GM10266 (cell line): ENCODE data around the gene MCTP1.

Source experiments
- DNase-seq: peaks from one replicate; pipeline ENCODE4 v3.0.0; 2012; ENCODE audit errors: extremely low spot score
- TF ChIP-seq, protein P1 (sequence below): IDR thresholded peaks from 2 replicates; pipeline ENCODE4 v1.5.1; 2012; ENCODE audit warnings: mild to moderate bottlenecking, low read depth; ENCODE audit not compliant: control insufficient read depth, insufficient read depth; ENCODE audit errors: missing control alignments

MCTP1 gene

DNA sequence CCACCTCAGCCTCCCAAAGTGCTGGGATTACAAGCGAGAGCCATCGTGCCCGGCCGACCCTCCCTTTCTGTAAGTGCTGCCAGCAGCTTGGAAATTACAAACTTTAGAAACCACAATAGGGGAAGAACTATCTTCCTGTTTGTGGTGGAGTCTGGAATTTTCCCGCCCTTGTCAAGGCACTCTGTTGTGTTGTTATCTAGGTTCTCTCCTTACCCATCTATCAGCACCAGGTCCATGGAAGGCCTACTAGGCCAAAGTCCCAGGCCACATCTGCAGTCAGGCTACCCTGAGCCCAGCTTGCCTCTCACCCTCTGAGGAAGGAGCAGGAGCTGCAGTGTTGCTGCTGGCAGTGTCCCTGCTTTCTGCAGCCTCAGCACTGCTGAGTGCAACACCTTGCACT is 214.9 kb downstream of the MCTP1 start:
- no peak for DNase-seq
- TF ChIP-seq, protein P1, sequence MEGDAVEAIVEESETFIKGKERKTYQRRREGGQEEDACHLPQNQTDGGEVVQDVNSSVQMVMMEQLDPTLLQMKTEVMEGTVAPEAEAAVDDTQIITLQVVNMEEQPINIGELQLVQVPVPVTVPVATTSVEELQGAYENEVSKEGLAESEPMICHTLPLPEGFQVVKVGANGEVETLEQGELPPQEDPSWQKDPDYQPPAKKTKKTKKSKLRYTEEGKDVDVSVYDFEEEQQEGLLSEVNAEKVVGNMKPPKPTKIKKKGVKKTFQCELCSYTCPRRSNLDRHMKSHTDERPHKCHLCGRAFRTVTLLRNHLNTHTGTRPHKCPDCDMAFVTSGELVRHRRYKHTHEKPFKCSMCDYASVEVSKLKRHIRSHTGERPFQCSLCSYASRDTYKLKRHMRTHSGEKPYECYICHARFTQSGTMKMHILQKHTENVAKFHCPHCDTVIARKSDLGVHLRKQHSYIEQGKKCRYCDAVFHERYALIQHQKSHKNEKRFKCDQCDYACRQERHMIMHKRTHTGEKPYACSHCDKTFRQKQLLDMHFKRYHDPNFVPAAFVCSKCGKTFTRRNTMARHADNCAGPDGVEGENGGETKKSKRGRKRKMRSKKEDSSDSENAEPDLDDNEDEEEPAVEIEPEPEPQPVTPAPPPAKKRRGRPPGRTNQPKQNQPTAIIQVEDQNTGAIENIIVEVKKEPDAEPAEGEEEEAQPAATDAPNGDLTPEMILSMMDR: no peak

DNA sequence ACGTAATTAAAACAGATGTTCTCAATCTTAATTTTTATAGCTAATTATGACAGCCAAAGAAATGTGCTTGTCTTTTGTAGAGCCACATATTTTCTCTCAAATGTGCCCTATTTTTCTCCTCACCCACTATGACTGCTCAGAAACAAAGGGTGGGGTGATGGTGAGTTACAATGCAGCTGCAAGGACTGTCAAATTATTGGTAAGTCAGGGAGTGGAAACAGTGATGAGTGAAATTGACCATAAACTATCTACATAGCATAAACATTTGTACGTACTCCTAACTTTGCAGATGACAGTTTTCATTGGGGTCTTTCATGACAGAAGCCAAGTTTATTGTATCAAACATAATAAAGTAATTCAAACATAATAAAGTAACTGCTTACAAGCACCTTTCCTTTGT is 215.9 kb downstream of the MCTP1 start:
- TF ChIP-seq, protein P1: no peak
- DNase-seq: no peak

DNA sequence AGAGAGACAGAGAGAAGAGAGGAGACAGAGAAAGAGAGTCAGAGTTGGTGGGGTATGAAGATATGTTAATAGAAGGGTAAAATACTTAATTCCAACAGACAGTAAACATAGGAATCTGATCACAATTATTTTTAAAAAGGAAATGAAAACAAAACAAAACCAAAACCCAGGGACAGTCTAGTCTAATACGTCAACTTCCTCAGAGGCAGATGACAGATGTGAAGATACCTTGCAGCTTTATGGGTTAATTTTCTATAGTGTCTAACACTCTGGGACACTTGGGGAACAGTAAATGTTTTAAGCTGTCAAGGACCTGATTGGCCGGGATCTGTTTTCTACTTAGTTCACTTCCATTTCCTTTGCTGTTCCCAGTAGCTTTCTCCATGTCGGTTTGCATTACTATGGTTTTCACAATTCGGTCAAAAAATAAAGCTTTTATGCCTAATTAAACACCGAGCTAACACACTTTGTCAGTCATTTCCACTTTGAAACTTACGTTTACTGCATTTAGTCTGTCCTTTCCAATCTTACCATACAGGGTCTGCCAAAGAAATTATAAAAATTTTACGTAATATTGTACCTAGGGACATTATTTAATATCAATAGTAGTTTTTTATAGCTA is 216.5 kb downstream of the MCTP1 start:
- DNase-seq: peak; percentile 17
- TF ChIP-seq, protein P1: no peak

DNA sequence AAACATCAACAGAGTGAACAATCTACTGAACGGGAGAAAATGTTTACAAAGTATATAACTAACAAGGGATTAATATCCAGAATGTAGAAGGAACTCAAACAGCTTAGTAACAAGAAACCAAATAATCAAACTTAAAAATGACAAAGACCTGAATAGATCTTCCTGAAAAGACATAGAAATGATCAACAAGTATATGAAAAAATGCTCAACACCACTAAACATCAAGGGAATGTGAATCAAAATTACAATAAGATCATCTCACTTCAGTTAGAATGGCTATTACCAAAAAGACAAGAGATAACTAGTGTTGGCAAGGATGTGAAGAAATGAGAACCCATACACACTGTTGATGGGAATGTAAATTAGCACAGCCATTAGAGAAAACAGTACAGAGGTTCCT is 218.8 kb downstream of the MCTP1 start:
- no peak for DNase-seq
- TF ChIP-seq, protein P1: no peak

DNA sequence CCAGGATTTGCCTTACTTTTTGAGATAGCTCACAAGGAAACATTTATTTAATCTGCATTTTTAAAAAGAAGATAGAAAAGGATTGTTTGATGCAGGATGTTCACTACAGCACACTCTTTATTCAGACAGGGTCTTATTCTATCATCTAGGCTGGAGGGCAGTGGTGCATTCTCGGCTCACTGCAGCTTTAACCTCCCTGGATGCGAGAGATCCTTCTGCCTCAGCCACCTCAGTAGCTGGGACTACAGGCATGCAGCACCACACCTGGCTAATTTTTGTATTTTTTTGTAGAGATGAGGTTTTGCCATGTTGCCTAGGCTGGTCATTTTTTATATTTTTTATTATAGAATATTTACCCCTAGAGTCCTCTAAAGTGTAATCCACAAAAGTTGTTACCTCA is 221.4 kb downstream of the MCTP1 start:
- no peak for DNase-seq
- TF ChIP-seq, protein P1: no peak

DNA sequence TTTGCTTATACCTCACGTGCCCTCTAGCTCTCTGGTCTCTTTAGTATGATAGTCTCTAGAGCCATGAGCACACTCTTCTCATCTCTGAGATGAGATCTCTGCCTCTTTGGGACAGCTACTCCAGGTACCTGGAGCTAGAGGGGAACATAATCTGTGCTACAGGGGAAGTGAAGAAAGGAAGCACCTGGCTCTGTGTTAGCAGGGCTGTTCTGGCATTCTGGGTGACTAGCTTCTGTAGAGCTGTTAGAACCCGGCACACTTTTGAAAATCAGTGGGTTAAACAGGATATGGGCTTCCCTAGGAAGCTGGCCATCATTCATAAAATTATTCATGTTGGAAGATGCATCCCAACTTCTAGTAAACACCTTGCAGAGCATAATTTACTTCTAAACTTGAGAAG is 224.8 kb downstream of the MCTP1 start:
- TF ChIP-seq, protein P1: no peak
- no peak for DNase-seq

DNA sequence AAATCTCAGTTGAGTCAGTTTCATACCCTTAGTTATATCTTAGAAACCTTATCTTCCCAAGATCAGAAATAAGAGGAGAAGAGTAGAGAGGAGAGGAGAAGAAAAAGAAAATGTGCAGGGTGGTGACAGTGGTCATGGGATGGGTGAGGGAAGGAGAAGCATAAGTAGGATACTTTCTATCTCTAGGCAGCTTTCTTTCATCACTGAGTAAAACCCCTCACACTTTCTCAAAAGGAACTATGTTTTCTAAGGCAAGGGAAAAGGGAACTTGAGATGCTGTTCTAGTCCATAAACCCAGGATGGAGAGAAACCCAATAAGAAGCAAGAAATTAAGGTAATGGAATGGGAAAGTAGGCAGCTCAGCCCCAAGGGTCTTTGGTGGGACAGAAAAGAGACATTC is 225.3 kb downstream of the MCTP1 start:
- TF ChIP-seq, protein P1: no peak
- DNase-seq: no peak
